ENCODE data around the gene IRF8.
A peak's percentile ranks its signal among the peaks of the same experiment; 100 is the strongest.
"Not testable (repeated sequence)": the region's sequence is repeated elsewhere in the genome, so short reads cannot be mapped to it uniquely, and the experiment has no call there.

The IRF8 gene

DNA sequence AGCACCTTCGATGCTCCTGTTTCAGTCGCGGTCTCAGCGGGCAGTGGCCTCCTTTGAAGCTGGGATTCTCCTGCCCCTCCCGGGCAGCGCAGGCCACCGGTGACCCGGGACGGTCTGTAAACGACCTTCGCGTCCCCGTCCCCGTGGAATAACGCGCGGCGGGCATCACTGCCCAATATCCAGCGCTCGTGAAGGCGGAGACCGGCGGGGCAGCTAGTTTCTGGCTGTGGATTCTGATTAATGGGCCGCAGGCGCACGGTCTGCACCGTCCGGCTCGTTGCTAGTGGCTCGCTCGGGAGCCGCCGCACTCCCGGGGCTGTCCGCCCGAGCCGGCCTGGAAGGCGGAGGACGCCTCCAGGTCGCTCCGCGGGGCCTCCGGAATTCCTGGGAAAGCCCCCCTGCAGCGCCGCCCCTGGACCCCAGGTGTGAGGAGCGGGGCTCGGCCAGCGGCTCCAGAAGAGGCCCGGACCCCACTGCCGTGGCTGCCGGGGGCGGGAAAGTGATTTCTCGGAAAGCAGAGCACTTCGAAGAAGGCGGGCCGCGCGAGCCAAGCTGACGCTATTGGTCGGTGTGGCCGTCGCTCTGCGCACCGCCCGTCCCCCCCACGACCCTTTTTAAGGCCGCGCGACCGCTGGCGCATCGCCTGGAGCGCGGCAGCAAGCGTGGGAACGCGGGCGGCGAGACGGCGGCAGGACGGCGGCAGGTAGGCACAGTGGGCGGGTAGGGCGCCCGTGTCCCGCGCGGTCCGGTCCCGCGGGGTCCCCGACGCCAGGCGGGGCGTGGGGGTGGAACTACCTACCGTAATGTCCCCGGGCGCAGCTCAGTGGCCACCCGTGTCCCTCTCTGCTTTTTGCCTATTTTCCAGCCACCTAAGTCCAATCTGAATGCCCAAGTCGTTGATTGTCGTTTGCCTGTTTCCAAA, at the start of gene IRF8:
Gene IRF8, plus strand, starts transcription at position 642 of the 922 bp plus-strand sequence. CDS start 3,854 bp downstream, outside the sequence.
- DNase-seq (ENCODE audit: low read depth): no peak

GRCh38 chr16:85849388-85849787, 49.6 kb upstream of the IRF8 start:
- DNase-seq (ENCODE audit: low read depth): no peak

DNA sequence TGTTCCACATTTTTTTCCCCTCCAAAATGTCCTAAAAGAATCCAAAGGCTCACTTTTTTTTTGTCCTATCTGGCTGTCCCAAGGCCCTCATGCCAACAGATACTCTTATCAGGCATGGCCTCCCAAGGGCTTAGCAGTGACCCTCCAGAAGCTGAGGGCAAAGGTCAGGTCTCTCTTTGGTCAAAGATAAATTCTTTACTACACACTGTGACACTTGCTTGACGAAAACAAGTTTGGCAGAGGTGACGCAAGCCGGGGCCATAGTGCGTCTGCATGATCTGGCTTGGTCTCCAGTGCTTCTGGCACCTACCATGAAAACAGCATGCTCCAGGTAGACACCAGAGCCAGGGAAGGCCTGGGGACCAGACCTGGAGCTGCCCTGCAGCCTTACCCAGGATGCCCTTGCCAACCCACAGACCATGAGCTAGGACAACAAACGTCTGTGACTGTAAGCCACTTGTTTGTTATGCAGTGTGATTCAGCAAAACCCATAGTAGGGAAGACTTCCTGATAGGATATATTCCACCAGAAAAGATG, 48.5 kb upstream of the IRF8 start:
- DNase-seq (ENCODE audit: low read depth): no peak

DNA sequence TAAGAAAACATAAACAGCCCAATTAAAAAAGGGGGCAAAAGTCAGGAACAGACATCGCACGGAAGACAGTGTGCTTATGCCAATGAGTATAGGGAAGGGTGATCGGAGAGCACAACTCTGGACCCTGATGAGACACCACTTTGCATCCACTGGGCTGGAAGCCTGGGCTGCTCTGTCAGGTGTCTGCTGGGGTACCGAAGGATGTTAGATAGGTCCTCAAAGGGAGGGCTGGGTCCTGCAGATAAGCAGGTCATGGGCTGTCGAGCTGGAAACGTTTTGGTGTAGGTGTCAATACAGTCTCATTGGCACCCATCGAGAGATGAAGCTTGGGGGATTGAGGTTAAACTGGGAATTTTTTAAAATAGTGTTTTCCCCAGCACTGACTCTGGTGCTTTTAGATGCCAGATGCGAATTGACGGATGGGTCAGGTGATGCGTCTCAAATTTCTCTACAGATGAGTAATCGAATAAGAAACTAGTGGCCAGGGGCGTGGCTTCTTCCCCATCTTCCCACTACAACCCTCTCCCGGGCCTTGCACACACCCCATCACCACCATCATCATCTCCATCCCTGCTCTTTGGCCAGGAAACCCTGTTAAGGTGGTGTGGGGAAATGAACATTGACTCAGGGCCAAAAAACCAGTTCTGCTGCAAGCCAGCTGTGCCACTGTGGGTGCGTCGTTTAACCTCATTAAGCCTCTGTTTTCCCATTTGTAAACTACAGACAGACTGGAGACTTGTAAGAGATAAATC, 47.8 kb upstream of the IRF8 start:
- DNase-seq (ENCODE audit: low read depth): no peak

- no peak for DNase-seq (ENCODE audit: low read depth)
These were observed 45.1 kb upstream of the IRF8 start for GRCh38 chr16:85853547-85854545.

GRCh38 chr16:85854935-85855334, 44.0 kb upstream of the IRF8 start:
- no peak for DNase-seq (ENCODE audit: low read depth)

DNA sequence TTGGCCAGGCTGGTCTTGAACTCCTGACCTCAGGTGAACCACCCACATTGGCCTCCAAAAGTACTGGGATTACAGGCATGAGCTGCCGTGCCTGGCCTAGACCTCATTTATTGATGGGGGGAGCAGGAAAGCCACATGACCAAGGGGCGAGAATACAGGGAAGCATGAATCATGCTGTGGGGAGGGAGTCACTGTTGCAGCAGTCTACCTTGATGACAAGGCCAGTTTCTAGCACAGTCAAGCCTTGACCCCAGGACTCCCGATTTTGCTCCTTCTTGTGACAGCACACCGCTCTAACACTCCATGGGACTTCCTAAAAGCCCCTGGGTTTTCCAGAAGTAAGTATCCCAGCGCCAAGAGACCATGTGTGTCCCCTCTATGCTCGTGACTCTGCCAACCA, 42.9 kb upstream of the IRF8 start:
- no peak for DNase-seq (ENCODE audit: low read depth)

- DNase-seq (ENCODE audit: low read depth): no peak
These were observed 42.4 kb upstream of the IRF8 start for GRCh38 chr16:85856585-85856984.

GRCh38 chr16:85857406-85857805, 41.6 kb upstream of the IRF8 start:
- DNase-seq (ENCODE audit: low read depth): no peak

DNA sequence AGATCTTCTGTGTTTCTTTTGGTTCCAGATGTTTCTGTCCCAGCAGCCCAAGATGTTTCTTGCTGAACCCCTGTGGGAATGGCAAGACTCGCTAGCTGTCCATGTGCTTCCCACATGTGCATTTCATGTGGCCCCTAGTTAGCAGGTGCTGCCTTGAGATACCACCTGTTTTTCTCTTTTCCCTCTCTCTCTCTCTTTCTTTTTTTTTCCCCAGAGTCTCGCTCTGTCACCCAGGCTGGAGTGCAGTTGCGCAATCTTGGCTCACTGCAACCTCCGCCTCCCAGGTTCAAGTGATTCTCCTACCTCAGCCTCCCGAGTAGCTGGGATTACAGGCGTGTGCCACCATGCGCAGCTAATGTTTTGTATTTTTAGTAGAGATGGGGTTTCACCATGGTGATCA, 40.4 kb upstream of the IRF8 start:
- not testable (repeated sequence) for DNase-seq (ENCODE audit: low read depth)

GRCh38 chr16:85858984-85859817, 39.8 kb upstream of the IRF8 start:
- no peak for DNase-seq (ENCODE audit: low read depth)

GRCh38 chr16:85859818-85860125, 39.2 kb upstream of the IRF8 start:
- DNase-seq (ENCODE audit: low read depth): no peak

DNA sequence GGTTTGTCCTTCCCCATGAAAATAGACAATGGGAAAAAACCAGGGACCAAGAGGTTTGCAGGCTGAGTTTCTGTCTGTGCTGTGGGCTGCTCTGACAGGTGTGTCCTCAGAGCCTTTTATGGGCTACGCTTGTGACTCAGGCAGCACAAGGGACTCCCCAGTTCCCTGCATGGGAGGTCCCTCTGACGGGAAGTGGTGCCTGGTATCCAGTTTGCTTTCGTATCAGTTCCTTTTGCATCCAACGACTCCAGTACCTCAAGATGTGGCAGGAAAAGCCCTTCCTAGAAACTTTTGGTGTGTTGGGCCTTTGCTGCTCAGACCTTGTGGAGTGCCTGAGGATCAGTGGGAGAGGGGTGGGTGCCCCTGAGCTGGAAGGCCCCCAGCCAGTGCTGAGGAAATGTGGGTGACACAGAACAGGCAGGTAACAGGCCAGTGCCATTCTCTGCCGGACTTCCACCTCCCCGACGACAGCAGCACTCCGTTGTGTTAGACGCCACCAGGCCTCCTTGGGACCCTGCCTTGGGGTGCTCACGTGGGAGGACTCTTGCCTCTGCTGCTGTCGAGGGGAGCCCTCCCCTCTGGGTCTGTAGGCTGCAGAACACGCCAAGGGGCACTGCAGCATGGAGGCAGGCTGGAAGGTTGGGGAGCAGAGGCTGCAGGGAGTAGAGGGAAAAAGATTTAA, 38.4 kb upstream of the IRF8 start:
- DNase-seq (ENCODE audit: low read depth): no peak

DNA sequence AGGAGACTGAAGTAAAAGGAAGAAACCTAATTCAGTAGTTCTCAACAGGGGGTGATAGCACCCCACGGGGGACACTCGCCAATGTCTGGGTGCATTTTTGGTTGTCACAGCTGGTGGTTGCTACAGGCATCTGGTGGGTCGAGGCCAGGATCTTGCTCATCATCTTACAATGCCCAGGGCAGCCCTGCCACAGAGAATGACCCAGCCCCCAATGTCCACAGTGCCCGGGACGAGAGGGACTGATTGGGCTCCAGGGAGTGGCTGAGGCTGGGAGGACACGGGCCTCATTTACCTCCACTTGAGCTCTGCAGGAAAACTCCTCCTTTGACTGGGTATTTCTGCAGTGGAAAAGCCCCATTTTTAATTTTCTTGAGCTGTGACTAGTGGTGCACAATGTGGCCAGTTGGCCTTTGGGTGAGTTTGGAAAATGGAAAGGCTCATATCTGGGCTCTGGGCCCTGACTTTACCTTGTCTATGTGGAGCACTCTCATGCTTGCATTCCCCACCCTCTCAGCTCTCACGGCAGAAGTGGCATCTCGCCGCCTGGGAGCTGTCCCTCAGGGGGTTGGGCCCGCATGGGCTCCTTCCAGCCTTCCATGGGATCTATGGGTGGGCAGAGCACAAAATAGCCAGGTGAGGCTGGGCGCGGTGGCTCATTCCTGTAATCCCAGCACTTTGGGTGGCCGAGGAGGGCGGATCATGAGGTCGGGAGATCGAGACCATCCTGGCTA, 37.7 kb upstream of the IRF8 start:
- no peak for DNase-seq (ENCODE audit: low read depth)

DNA sequence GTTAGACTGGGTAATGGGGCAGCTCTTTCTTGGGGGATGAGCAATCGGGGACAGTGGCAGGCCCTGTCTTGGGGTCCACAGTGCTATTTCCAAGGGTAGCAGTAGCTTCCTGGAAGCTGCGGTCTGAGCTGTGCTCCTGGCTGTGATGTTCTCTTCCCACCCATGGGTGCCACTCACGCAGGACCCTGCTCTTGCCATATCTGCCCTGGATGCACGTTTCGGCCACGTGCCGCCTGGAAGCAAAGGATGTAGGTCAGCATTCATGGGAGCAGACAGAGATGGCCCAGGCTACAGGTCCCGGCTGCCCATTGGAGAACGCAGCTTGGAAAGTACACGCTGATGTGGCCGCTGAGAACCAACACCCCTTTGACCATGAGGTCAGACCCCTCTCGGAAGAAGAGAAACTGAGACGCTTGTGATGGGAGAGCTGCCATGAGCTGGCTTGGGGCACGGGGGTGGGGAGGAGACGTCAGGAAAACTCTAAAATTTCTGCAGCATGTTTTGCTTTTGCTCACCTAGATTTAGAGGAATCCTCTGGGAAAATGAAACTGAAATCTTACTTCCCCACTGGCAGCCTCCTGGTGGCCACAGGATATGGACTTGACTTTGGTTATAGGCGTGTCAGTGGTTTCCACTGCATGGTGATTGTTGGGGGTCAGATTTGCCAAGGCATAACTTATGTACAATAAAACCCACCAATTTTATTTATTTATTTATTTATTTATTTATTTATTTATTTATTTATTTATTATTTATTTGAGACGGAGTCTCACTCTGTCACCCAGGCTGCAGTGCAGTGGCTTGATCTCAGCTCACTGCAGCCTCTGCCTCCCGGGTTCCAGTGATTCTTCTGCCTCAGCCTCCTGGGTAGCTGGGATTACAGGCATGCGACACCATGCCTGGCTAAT, 36.2 kb upstream of the IRF8 start:
- no peak for DNase-seq (ENCODE audit: low read depth)

DNA sequence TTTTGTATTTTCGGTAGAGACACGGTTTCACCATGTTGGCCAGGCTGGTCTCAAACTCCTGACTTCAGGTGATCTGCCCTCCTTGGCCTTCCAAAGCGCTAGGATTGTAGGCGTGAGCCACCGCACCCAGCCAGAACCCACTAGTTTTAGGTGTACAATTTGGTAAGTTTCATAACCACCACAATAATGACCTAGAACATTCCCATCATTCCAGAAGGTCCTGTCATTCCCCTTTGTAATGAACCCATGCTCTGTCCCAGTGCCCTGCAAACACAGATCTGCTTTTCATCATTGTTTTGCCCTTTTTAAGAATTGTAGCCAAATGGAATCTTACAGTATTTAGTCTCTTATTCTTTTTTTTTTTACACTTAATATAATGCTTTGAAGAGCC, 35.6 kb upstream of the IRF8 start:
- peak; percentile 19 for DNase-seq (ENCODE audit: low read depth)

GRCh38 chr16:85864965-85865364, 34.0 kb upstream of the IRF8 start:
- DNase-seq (ENCODE audit: low read depth): no peak

DNA sequence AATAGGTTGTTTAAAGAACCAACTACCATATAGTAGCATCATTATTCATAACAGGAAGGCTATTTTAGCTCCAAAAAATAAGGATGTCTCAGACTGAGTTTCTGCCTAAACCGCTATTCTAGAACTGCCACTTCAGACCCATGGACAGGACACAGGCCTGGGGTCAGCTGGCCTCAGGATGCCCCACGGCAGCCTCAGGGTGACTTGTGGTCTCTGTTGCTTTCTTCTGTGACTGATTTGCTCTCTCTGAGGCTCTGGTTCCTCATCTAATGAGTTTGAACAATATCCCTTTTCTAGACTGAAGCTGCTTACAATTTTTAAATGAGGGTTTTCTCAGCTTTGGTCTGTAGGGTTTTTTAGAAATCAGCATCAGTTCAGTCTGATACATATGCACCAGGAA, 31.8 kb upstream of the IRF8 start:
- DNase-seq (ENCODE audit: low read depth): no peak

- no peak for DNase-seq (ENCODE audit: low read depth)
These were observed 30.5 kb upstream of the IRF8 start for GRCh38 chr16:85868495-85868894.
